ENCODE measurements around the gene PCIF1.

The PCIF1 gene

GRCh38 chr20:45945678-45946148, 11.2 kb downstream of the PCIF1 start:
- no peak overlapping the region for H3K4me3 ChIP-seq (ENCODE audit: low read length)
- no peak for DNase-seq (ENCODE audit: low read depth)
- no peak for TF ChIP-seq CTCF (conservative IDR thresholded peaks at IDR 0.05; ENCODE audit: low read depth, low read length)

DNA sequence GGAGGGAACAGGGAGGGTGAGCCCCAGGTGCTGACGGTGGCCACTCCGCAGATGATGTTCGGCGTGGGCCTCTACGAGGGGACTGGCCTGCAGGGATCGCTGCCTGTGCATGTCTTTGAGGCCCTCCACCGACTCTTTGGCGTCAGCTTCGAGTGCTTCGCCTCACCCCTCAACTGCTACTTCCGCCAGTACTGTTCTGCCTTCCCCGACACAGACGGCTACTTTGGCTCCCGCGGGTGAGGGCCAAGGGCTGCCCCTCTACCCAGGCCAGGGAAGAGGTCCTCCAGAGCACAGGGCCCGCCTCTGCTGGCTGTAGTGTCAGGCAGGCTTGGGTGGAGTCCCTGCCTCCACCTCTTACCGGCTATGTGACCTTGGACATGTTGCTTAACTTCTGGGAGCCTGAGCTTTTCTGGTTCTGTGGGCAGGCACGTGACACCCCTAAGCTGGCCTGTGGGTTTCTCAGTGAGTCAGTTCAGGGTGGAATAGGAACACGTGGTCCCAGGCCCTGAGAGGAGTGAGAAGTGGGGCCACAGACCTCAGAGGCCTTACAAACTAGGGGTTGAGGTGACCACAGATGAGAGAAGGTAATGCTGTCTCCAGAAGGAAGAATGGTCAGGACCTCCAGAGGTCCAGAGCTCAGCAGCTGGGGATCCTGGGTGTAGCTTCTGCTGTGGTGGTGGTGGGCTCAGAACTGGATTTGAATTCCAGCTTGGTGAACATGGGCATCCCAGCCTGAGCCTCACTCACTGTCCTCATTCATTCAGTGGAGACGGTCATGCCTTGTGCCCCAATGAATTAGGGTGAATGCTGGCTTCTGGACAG, 11.9 kb downstream of the PCIF1 start:
- DNase-seq (ENCODE audit: low read depth), result no peak
- no peak overlapping the region for H3K4me3 ChIP-seq (ENCODE audit: low read length)
- no peak for TF ChIP-seq CTCF (conservative IDR thresholded peaks at IDR 0.05; ENCODE audit: low read depth, low read length)

DNA sequence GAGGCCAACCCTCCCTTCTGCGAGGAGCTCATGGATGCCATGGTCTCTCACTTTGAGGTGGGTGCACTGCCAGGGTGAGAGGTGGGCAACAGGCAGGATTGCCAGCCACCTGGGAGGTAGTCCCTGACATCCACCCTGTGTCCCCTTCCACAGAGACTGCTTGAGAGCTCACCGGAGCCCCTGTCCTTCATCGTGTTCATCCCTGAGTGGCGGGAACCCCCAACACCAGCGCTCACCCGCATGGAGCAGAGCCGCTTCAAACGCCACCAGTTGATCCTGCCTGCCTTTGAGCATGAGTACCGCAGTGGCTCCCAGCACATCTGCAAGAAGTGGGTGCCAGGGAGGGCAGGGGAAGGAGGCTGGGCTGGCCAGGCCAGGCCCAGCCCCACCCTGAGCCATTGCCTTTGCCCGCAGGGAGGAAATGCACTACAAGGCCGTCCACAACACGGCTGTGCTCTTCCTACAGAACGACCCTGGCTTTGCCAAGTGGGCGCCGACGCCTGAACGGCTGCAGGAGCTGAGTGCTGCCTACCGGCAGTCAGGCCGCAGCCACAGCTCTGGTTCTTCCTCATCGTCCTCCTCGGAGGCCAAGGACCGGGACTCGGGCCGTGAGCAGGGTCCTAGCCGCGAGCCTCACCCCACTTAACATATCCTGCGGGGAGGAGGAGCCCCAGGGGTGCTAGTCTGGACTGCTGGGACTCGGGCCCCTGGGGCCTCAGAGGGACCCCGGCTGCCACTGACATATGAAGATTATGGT, 12.8 kb downstream of the PCIF1 start:
- no peak overlapping the region for H3K4me3 ChIP-seq (ENCODE audit: low read length)
- TF ChIP-seq CTCF (conservative IDR thresholded peaks at IDR 0.05; ENCODE audit: low read depth, low read length), result no peak
- DNase-seq (ENCODE audit: low read depth), result no peak

DNA sequence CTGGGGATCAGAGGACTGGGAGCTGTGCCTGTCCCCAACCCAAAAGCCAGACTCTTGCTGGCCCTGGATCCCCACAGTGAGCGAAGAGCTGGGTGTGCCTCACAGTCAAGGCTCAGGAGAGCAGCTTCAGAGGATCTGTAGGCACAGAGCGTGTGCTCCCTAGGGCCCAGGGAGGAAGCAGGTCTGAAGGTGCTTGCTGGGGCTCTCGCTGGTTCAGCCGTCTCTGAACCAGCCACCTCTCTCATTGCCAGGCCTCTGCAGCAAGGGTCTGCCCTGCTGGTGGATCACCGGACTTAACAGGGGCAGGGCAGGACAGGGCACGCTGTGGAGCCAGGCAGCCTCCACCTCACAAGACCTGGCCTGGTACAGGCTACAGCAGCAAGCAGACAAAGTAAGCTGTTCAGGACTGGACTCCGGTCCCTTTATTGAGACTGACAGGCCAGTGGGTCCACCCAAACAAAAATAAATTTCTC, 13.8 kb downstream of the PCIF1 start:
- no peak overlapping the region for H3K4me3 ChIP-seq (ENCODE audit: low read length)
- DNase-seq (ENCODE audit: low read depth), result no peak
- TF ChIP-seq CTCF (conservative IDR thresholded peaks at IDR 0.05; ENCODE audit: low read depth, low read length), result no peak

DNA sequence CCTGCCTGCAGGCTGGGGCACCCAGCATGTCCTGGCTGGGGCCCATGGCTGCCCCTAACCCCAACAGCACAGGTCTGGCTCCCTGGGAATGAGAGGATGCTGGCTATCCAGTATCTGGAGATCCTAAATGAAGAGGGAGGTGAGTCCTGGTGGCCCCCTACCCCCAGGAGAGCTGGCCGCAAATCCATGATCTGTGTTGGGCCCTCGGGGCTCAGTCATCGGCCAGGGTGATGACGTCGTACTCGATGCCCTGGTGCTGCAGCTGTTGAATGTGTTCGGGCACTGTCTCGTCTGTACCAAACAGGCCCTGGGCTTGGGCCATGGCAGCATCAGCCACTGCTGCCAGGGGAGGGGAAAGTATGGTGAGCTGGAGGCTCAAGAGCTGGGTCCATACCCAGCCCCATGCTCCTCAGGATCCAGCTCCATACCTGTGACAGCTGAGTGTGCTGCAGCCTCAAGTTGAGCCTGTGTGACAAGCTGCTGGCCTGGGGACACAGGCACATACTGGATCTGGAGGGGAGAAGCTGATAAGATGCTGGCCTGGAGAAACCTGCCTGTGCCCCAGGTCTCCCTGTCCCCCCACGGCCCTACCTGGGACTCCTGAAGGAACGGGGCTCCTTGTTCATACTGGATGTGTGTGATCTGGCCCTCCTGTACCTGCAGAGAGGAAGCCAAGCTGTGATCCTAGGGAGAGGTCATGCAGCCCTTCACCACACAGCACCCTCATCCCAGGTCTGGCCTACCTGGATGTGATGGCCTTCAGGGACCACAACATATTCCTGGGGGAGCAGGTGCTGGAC, 14.5 kb downstream of the PCIF1 start:
- TF ChIP-seq CTCF (conservative IDR thresholded peaks at IDR 0.05; ENCODE audit: low read depth, low read length), result no peak
- DNase-seq (ENCODE audit: low read depth), result no peak
- H3K4me3 ChIP-seq (ENCODE audit: low read length), result no peak overlapping the region

DNA sequence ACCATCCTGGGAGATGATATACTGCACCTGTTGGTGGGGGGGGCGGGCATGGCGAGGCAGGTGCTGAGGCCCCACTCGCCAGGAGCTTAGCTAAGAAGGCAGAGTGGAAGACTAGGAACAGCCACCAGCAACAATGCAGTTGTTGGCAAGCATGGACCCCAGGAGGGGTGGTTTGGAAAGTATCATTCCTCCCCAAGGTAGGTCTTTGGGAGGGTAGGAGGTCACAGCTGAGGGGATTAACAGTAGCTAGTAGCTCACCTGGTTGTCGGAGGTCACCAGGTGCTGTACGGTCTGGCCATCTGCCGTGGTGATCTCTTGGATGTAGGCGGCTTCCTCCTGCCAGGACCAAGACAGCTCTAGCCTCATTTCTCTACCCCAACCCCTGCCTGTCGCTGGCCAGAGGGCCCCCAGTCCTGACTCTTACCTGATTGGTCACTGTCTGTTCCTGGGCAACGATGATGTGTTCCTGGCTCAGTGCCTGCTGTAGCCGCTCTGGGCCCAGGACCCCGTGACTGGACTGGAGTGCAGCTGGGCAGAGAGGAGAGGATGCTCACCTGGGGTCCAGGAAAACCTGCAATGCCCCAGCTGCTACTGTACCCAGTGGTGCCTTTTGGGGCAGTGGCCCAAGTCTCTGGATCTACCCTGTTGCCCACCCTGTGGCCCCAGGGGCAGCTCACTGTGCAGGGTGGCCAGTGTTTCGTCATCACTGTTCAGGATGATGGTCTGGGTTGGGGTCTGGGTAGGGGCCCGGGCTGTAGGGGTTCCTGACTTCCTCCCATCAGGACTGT, 15.3 kb downstream of the PCIF1 start:
- TF ChIP-seq CTCF (conservative IDR thresholded peaks at IDR 0.05; ENCODE audit: low read depth, low read length), result no peak
- no peak for DNase-seq (ENCODE audit: low read depth)
- no peak overlapping the region for H3K4me3 ChIP-seq (ENCODE audit: low read length)

Data from retinal pigment epithelial cell (primary cell).